Neural progenitor cell (in vitro differentiated cells): ENCODE results near the gene COX20.

Experiments
- CTCF ChIP-seq: fragments of 200-600 bp; sonication (generic); IDR thresholded peaks from 2 replicates; pipeline ENCODE4 v1.5.1; 2017; ENCODE audit warnings: antibody characterized with exemption, mild to moderate bottlenecking
- EZH2 ChIP-seq: fragments of 200-600 bp; sonication (generic); IDR thresholded peaks from 2 replicates; pipeline ENCODE4 v1.6.1; 2017; ENCODE audit warnings: antibody characterized with exemption, mild to moderate bottlenecking, moderate library complexity

- no peak for TF ChIP-seq CTCF
- TF ChIP-seq EZH2 = no peak
Observed at GRCh38 chr1:244860914-244861610, 25.6 kb downstream of the COX20 start.
